Activated CD4-positive, alpha-beta T cell treated with anti-CD3 and anti-CD28 coated beads, Interleukin-2, amount 10 ng/mL, durations not matched to agents 7 days and 5 days (primary cell): ENCODE results near the gene NANS. TPM values are rescaled to one million over a fixed set of nuclear protein-coding genes. Genes with fewer than 3 reads are reported as not detected.
"Not testable (repeated sequence)": the region's sequence is repeated elsewhere in the genome, so short reads cannot be mapped to it uniquely, and the experiment has no call there.

Source experiments
- CTCF ChIA-PET: fragments of 350-600 bp; sonication (Branson Sonifier 250); formaldehyde crosslinking; loops from one replicate; lab custom pipeline; 2021; ENCODE audit warnings: antibody characterized with exemption; lab: Charles Lee
- POLR2A ChIA-PET: fragments of 350-600 bp; sonication (Branson Sonifier 250); formaldehyde crosslinking; loops from one replicate; lab custom pipeline; 2021; ENCODE audit warnings: antibody characterized with exemption; lab: Charles Lee
- DNase-seq: peaks from one replicate; pipeline ENCODE4 v3.0.0-alpha.2; 2020
- H3K27ac Mint-ChIP-seq: one replicate; pipeline ENCODE4 v1.8.0; 2021; ENCODE audit warnings: mild to moderate bottlenecking, moderate library complexity, mixed read lengths
- H3K27me3 Mint-ChIP-seq: one replicate; pipeline ENCODE4 v1.8.0; 2021; ENCODE audit warnings: mixed read lengths
- H3K36me3 Mint-ChIP-seq: one replicate; pipeline ENCODE4 v1.8.0; 2021; ENCODE audit warnings: low read depth, mixed read lengths
- H3K4me1 Mint-ChIP-seq: one replicate; pipeline ENCODE4 v1.8.0; 2021; ENCODE audit warnings: mixed read lengths
- H3K4me3 Mint-ChIP-seq: one replicate; pipeline ENCODE4 v1.8.0; 2021; ENCODE audit warnings: mild to moderate bottlenecking, moderate library complexity, mixed read lengths
- H3K9me3 Mint-ChIP-seq: one replicate; pipeline ENCODE4 v1.8.0; 2021; ENCODE audit warnings: mixed read lengths
- total RNA-seq, 2 experiments: library from RNA; stranded (reverse); gene quantifications; one replicate each; pipeline ENCODE4 v1.2.3, GENCODE V29; 2021

Gene NANS
- total RNA-seq, 2 experiments from 2014 or later, result 37.2 to 38.3 TPM

- POLR2A ChIA-PET, result no interaction called here
- H3K4me3 Mint-ChIP-seq, result no peak overlapping the region
- CTCF ChIA-PET, result interaction anchor here (0.7 to 6.0 kb wide), 3 partner anchors 9 to 25 kb away, joined by 3 to 39 read pairs (median 5); no protein-coding TSS in a partner anchor
- H3K27me3 Mint-ChIP-seq, result no peaks in the 10 kb centered on the region
- peaks cover 61% of the 10 kb centered on the region for H3K36me3 Mint-ChIP-seq
- no peaks in the 10 kb centered on the region for H3K9me3 Mint-ChIP-seq
- no peak for DNase-seq
- H3K4me1 Mint-ChIP-seq, result peaks cover 40% of the 10 kb centered on the region
- peak overlapping the region; percentile 52 for H3K27ac Mint-ChIP-seq
These were observed 27.1 kb downstream of the NANS start for GRCh38 chr9:98083566-98084183.

DNA sequence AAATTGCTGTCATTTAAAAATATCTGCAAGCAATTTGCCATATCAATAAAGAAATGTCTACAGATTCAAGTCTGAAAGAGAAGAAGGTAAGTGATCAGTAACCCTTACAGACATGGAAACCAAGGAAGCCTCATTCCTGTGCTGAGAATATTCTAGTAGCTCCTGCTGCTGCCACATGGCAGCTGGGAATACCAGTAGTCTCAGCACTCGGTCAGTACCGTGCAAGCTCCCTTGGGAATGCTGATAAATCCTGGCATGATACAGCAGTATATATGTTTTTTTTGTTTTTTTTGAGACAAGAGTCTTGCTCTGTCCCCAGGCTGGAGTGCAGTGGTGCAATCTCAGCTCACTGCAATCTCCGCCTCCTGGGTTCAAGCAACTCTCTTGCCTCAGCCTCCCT, 27.9 kb downstream of the NANS start:
- Mint-ChIP-seq H3K36me3 (peaks cover 61% of the 10 kb centered on the region), H3K4me1 (peaks cover 43% of the 10 kb centered on the region), H3K4me3 (no peak overlapping the region), H3K27me3 (no peaks in the 10 kb centered on the region), H3K27ac (no peak overlapping the region), H3K9me3 (no peaks in the 10 kb centered on the region)
- ChIA-PET POLR2A (no interaction called here), CTCF (interaction anchor here (0.7 to 6.0 kb wide), 5 partner anchors 10 to 25 kb away, joined by 3 to 39 read pairs (median 4); no protein-coding TSS in a partner anchor)
- DNase-seq, result no peak

DNA sequence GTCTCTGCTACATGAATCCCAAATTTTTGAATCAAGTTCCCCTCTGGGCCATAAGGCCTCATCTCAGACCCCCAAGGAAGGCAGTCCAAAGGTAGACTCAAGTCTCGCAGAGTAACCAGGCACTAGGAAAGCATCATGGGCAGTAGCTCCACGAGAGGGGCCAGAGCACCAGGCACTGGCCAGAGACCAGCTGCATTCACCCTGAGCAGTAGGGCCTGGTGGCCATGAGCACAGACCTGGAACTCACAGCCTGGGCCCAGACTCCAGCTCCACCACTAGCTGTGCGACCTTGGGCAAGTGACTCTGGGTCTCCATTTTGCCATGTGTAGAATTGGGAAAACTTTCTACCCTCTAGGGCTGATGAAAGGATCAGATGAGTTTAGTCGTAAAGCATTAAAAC, 28.5 kb downstream of the NANS start:
- peaks cover 64% of the 10 kb centered on the region for H3K36me3 Mint-ChIP-seq
- H3K4me3 Mint-ChIP-seq, result no peak overlapping the region
- POLR2A ChIA-PET, result no interaction called here
- CTCF ChIA-PET, result interaction anchor here (0.5 to 6.0 kb wide), 4 partner anchors 12 to 86 kb away, joined by 3 to 39 read pairs (median 4); no protein-coding TSS in a partner anchor
- no peak for DNase-seq
- H3K9me3 Mint-ChIP-seq, result no peaks in the 10 kb centered on the region
- H3K4me1 Mint-ChIP-seq, result peaks cover 49% of the 10 kb centered on the region
- no peak overlapping the region for H3K27ac Mint-ChIP-seq
- H3K27me3 Mint-ChIP-seq, result no peaks in the 10 kb centered on the region

DNA sequence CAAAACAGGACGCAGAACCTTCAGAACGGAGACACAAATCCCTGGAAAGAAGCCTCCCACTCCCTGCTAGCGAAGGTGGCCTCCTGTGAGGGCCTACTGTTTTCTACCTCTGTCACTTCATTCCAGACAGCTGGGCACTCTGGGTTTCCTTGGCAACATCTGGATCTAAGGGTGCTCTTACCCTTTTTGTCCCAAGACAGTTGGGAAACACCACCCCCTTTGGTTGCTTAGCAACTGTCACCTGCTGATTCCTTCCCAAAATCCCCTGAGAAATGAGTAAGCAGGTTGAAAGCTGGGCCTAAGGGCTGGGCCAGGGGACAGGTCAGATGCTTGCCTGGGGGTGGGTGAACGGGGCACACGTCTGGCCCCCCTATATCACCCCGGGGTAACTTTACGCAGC, 29.4 kb downstream of the NANS start:
- H3K9me3 Mint-ChIP-seq, result no peaks in the 10 kb centered on the region
- no peak for DNase-seq
- H3K27ac Mint-ChIP-seq, result peak overlapping the region; percentile 58
- ChIA-PET POLR2A (no interaction called here), CTCF (interaction anchor here (6.0 kb wide), 1 partner anchor 11 kb away, joined by 39 read pairs; no protein-coding TSS in a partner anchor)
- H3K36me3 Mint-ChIP-seq, result peaks cover 68% of the 10 kb centered on the region
- H3K27me3 Mint-ChIP-seq, result no peaks in the 10 kb centered on the region
- no peak overlapping the region for H3K4me3 Mint-ChIP-seq
- H3K4me1 Mint-ChIP-seq, result peaks cover 51% of the 10 kb centered on the region

DNA sequence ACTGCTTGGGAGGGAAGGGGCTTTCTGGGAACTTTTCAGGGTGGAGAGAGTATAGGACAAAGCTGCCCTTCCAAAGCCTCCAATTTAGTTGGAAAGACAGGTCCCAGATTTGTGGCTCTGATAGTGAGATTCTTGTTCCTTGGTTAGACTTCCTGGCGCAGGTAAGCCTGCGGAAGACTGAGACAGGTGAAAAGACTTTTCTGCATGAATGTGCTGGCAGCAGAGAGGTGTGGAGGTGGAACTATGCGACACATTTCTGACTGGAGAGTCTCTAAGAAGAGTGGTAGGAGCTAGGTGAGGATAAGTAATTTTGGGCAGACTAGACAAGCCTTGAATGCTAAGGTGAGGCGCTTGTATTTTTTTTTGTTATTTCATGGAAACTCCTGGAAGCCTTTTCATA, 29.9 kb downstream of the NANS start:
- Mint-ChIP-seq H3K4me3 (no peak overlapping the region), H3K9me3 (no peaks in the 10 kb centered on the region), H3K27me3 (no peaks in the 10 kb centered on the region), H3K36me3 (peaks cover 67% of the 10 kb centered on the region), H3K4me1 (peaks cover 47% of the 10 kb centered on the region), H3K27ac (peak overlapping the region; percentile 58)
- POLR2A ChIA-PET, result no interaction called here
- CTCF ChIA-PET, result interaction anchor here (6.0 kb wide), 1 partner anchor 10 kb away, joined by 39 read pairs; no protein-coding TSS in a partner anchor
- no peak for DNase-seq

- peaks cover 36% of the 10 kb centered on the region for H3K4me1 Mint-ChIP-seq
- H3K36me3 Mint-ChIP-seq, result peaks cover 66% of the 10 kb centered on the region
- no peaks in the 10 kb centered on the region for H3K27me3 Mint-ChIP-seq
- no peak overlapping the region for H3K27ac Mint-ChIP-seq
- POLR2A ChIA-PET, result no interaction called here
- H3K4me3 Mint-ChIP-seq, result no peak overlapping the region
- CTCF ChIA-PET, result interaction anchor here (0.5 to 6.0 kb wide), 4 partner anchors 9 to 129 kb away, joined by 3 to 39 read pairs (median 3); no protein-coding TSS in a partner anchor
- H3K9me3 Mint-ChIP-seq, result no peaks in the 10 kb centered on the region
- DNase-seq, result no peak
These were observed 31.2 kb downstream of the NANS start for GRCh38 chr9:98087420-98088354.

DNA sequence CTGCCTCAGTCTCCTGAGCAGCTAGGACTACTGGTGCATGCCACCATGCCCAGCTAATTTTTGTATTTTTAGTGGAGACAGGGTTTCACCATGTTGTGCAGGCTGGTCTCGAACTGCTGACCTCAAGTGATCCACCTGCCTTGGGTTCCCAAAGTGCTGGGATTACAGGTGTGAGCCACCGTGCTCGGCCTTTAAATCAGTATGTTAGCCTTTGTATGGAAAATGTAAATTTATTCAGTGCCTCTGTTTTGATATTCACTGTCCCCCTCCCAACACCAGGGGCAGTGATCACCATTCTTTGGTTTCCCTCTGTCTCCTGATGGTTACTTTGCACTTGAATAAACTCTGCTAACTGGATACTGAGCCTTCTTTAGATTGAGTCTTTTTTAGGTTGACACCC, 34.1 kb downstream of the NANS start:
- H3K4me3 Mint-ChIP-seq, H3K27ac Mint-ChIP-seq, H3K9me3 Mint-ChIP-seq, H3K27me3 Mint-ChIP-seq, POLR2A ChIA-PET, DNase-seq: not testable (repeated sequence)
- CTCF ChIA-PET, result interaction anchor here (1.6 kb wide), 1 partner anchor 11 kb away, joined by 4 read pairs; no protein-coding TSS in a partner anchor
- Mint-ChIP-seq H3K36me3 (peaks cover 69% of the 10 kb centered on the region), H3K4me1 (peaks cover 37% of the 10 kb centered on the region)

GRCh38 chr9:98091735-98092612, 35.4 kb downstream of the NANS start:
- CTCF ChIA-PET, result interaction anchor here (0.6 to 1.3 kb wide), 2 partner anchors 18 to 28 kb away, joined by 3 read pairs; no protein-coding TSS in a partner anchor
- Mint-ChIP-seq H3K9me3 (no peaks in the 10 kb centered on the region), H3K27me3 (no peaks in the 10 kb centered on the region), H3K4me3 (no peak overlapping the region), H3K36me3 (peaks cover 71% of the 10 kb centered on the region), H3K27ac (peak overlapping the region; percentile 47), H3K4me1 (peaks cover 42% of the 10 kb centered on the region)
- POLR2A ChIA-PET, result no interaction called here
- no peak for DNase-seq

- CTCF ChIA-PET, result interaction anchor here (1.3 kb wide), 2 partner anchors 13 to 17 kb away, joined by 3 read pairs; no protein-coding TSS in a partner anchor
- POLR2A ChIA-PET, result no interaction called here
- peaks cover 75% of the 10 kb centered on the region for H3K36me3 Mint-ChIP-seq
- peaks cover 46% of the 10 kb centered on the region for H3K4me1 Mint-ChIP-seq
- H3K9me3 Mint-ChIP-seq, result no peaks in the 10 kb centered on the region
- no peak overlapping the region for H3K4me3 Mint-ChIP-seq
- no peaks in the 10 kb centered on the region for H3K27me3 Mint-ChIP-seq
- no peak overlapping the region for H3K27ac Mint-ChIP-seq
- no peak for DNase-seq
These were observed 36.0 kb downstream of the NANS start for GRCh38 chr9:98092613-98092931.

GRCh38 chr9:98094316-98094715, 37.8 kb downstream of the NANS start:
- DNase-seq, result no peak
- peak overlapping the region; percentile 79 for H3K27ac Mint-ChIP-seq
- H3K27me3 Mint-ChIP-seq, result no peaks in the 10 kb centered on the region
- ChIA-PET POLR2A (no interaction called here), CTCF (interaction anchor here (7.1 kb wide), 1 partner anchor 7 kb away, joined by 39 read pairs; no protein-coding TSS in a partner anchor)
- no peak overlapping the region for H3K4me3 Mint-ChIP-seq
- peaks cover 79% of the 10 kb centered on the region for H3K36me3 Mint-ChIP-seq
- peaks cover 56% of the 10 kb centered on the region for H3K4me1 Mint-ChIP-seq
- no peaks in the 10 kb centered on the region for H3K9me3 Mint-ChIP-seq

DNA sequence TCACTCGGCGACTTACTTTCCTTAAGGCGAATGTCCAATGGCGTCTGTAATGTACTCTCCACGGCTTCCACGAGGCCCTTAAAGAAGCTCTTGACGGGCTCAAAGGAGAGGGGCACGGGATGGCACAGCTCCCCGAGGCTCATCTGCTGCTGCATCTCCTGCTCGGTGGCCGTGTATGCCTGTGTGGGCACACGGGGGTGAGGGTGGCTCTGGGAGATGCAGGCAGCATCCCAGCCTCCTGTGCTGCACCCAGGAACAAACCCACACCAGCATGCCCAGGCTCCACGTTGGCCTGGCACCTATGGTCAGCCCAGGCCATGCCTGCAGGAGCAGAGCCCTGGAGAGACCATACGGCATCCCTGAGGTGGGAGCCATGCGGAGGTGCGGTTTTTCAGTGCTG, 38.3 kb downstream of the NANS start:
- peak overlapping the region; percentile 79 for H3K27ac Mint-ChIP-seq
- H3K9me3 Mint-ChIP-seq, result no peaks in the 10 kb centered on the region
- CTCF ChIA-PET, result interaction anchor here (1.6 to 7.1 kb wide), 2 partner anchors 8 to 12 kb away, joined by 3 to 39 read pairs; no protein-coding TSS in a partner anchor
- no peak for DNase-seq
- peaks cover 79% of the 10 kb centered on the region for H3K36me3 Mint-ChIP-seq
- H3K27me3 Mint-ChIP-seq, result no peaks in the 10 kb centered on the region
- H3K4me3 Mint-ChIP-seq, result no peak overlapping the region
- H3K4me1 Mint-ChIP-seq, result peaks cover 57% of the 10 kb centered on the region
- POLR2A ChIA-PET, result no interaction called here

GRCh38 chr9:98095401-98095800, 38.9 kb downstream of the NANS start:
- CTCF ChIA-PET, result interaction anchor here (1.6 to 7.1 kb wide), 2 partner anchors 8 to 13 kb away, joined by 3 to 39 read pairs; no protein-coding TSS in a partner anchor

More at GRCh38 chr9:98095401-98095800, 38.9 kb downstream of the NANS start:
- Mint-ChIP-seq H3K36me3 (peaks cover 81% of the 10 kb centered on the region), H3K27me3 (no peaks in the 10 kb centered on the region), H3K9me3 (no peaks in the 10 kb centered on the region), H3K4me3 (no peak overlapping the region), H3K4me1 (peaks cover 58% of the 10 kb centered on the region), H3K27ac (peak overlapping the region; percentile 70)
- POLR2A ChIA-PET, result no interaction called here
- DNase-seq, result no peak
